Cortex of kidney (tissue), 1 donor: ENCODE measurements around the gene SHOX.
"Not testable (repeated sequence)": the region's sequence is repeated elsewhere in the genome, so short reads cannot be mapped to it uniquely, and the experiment has no call there.

Experiments
- DNase-seq: peaks from one replicate; lab custom pipeline; 2025; lab: John Stamatoyannopoulos, UW

Gene SHOX

DNA sequence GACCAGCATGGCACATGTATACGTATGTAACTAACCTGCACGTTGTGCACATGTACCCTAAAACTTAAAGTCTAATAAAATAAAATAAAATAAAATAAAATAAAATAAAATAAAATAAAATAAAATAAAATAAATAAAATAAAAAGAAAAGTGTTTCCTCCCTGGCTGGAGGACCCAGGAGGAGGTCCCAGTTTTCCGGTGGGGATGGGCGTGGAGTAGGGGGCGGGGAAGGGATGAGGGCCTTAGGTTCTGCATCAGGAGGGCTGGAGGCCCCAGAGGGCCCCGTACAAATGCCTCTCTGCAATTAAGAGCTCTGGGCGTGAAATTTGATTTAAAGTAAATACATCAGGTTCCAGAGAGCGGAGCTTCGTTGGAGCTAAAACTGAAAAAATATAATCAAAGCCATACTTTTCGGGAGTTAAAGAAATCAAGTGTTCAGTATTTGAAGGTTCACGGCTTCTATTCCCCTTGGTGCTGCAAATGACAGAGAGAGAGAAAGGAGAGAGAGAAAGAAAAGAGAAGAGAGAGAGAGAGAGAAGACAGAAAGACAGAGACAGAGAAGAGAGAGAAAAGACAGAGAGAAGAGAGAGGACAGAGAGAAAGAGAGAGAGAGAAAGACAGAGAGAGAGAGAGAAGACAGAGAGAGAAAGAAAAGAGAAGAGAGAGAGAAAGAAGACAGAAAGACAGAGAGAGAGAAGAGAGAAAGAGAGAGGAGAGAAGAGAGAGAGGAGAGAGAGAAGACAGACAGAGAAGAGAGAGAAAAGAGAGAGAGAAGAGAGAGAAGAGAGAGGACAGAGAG is 8.7 kb upstream of the SHOX start:
- DNase-seq = no peak

DNA sequence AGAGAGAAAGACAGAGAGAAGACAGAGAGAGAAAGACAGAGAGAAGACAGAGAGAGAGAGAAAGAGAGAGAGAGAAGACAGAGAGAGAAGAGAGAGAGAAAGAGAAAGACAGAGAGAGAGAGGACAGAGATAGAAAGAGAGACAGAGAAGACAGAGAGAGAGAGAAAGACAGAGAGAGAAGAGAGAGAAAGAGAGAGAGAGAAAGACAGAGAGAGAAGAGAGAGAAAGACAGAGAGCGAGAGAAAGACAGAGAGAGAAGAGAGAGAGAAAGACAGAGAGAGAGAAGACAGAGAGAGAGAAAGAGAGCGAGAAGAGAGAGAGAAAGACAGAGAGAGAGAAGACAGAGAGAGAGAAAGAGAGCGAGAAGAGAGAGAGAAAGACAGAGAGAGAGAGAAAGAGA is 7.8 kb upstream of the SHOX start:
- not testable (repeated sequence) for DNase-seq

DNA sequence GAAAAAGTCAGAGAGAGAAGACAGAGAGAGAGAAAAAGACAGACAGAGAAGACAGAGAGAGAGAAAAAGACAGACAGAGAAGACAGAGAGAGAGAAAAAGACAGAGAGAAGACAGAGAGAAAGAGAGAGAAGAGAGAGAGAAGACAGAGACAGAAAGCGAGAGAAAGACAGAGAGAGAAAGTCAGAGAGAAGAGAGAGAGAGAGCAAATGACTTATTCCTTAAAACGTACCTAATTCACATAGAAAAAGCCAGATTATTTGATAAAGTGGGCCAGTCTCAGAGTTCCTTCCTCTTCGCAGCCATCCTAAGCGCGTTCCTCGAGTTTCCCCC is 7.4 kb upstream of the SHOX start:
- DNase-seq = no peak

DNA sequence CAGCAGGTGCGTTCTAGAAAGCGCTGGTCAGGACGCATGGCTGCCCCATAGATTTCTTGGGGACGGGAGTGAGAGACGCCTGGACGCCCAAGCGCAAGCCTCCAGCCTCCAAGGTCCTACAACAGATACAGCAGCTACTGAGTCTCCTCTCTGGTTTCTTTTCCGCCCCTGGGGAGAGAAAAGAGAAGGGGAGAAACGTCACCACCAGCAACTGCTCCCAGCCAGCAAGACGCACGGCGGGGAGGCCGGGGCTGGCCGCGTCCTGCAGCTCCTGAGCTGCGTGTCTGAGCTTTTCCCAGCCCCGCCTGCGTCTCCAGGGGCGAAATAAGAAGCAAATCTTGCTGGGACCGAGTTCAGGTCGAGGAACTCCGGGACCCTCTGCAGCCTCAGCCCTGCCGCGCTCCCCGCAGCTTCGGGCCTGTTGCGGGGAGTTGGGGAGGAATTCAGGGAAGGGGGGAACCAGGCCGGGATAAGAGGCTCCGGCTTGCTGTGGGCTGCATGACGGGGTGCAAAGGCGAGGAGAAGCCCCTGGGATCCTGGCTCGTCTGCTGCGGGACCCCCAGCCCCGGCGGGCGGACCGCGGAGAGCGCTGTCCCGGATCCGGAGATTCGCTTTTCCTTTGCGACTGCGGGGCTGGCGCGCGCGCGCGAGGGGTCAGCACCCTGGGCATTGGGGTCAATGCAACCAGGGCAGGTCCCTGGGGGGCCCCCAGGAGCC is 6.8 kb upstream of the SHOX start:
- no peak for DNase-seq

DNA sequence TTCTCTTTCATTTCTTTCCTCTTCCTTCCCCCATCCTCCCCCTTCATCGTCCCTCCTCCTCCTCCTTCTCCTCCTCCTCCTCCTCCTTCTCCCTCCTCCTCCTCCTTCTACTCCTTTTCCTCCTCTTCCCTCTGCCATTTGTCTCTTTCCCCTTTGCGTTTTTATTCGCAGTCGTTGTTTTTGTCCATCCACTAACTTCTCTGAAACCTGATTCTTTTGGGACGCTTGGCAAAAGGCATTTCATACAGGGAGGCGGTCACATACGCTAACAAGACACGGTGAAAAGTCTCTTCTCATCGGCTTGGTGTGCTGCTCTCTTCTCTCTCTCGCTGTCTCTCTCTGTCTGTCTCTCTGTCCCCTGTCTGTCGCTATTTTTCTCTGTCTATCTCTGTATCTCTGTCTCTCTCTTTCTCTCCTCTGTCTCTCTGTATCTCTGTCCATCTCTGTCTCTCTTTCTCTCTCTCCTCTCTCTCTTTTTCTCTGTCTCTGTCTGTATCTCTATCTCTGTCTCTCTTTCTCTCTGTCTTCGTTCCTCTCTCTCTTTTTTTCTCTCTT is 5.4 kb upstream of the SHOX start:
- no peak for DNase-seq

DNA sequence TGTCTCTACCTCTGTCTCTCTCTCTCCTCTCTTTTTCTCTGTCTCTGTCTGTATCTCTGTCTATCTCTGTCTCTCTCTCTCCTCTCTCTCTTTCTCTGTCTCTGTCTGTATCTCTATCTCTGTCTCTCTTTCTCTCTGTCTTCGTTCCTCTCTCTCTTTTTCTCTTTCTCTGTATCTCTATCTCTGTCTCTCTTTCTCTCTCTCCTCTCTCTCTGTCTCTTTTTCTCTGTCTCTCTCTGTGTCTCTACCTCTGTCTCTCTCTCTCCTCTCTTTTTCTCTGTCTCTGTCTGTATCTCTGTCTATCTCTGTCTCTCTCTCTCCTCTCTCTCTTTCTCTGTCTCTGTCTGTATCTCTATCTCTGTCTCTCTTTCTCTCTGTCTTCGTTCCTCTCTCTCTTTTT is 4.5 kb upstream of the SHOX start:
- DNase-seq = not testable (repeated sequence)

DNA sequence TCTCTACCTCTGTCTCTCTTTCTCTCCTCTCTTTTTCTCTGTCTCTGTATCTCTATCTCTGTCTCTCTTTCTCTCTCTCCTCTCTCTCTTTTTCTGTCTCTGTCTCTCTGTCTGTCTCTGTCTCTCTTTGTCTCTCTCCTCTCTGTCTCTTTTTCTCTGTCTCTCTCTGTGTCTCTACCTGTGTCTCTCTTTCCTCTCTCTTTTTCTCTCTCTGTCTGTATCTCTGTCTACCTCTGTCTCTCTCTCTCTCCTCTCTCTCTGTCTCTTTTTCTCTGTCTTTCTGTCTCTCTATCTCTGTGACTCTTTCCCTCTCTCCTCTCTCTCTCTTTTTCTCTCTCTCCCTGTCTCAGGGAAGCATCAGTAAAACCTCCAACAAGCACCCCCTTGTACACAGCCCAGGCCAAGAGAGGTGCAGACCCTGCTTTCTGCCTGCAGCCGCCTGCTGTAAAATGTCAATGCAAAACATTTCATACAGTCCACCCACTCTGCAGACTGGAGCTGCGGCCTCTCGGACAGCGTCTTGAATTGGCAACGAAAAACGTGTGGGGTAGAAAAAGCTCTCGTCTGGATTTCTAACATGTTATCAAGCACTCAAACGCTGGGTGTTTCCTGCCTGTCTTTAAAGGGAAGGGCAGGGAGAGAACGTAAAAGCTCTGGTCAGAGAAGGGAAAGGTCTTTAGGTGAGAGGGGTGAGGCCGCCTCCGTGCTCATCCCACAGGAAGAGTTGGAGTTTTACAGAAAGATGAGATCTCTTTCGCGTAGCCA is 3.7 kb upstream of the SHOX start:
- DNase-seq = no peak

DNA sequence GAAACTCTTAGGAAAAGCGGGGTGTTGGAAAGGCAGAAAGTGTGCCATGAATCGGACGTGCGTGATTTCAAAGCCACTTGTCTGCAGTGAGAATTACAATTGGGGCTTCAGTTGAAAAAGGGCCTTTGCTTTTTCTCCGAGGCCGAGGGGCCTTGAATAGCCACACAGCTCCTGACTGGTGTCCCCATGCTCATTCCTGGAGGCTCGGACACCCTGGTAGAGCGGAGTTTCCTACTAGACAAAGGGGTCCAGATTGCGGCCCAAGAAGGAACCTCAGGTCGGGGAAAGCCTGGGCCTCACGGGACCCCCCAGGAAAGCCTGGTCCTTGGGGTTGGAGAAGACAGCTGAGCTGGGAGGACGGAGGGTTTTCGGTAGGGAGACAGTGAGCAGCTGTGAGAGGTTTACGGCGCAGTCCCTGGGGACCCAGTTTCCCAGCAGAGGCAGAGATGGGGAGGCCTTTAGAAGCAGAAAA is 3.0 kb upstream of the SHOX start:
- no peak for DNase-seq

DNA sequence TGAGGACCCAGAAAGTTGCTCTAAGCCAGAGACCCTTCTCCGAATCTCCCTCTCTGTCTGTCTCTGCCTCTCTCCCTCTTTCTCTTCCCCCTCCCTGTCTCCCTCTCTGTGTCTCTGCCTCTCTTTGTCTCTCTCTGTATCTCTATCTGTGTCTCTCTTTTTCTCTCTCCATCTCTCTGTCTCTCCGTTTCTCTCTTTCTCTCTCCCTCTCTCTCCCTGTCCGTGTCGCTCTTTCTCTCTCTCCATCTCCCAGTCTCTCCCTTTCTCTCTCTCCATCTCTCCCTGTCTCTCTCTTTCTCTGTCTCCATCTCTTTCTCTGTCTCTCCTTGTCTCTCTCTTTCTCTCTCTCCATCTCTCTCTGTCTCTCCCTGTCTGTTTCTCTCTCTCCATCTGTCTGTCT is 2.6 kb upstream of the SHOX start:
- no peak for DNase-seq

DNA sequence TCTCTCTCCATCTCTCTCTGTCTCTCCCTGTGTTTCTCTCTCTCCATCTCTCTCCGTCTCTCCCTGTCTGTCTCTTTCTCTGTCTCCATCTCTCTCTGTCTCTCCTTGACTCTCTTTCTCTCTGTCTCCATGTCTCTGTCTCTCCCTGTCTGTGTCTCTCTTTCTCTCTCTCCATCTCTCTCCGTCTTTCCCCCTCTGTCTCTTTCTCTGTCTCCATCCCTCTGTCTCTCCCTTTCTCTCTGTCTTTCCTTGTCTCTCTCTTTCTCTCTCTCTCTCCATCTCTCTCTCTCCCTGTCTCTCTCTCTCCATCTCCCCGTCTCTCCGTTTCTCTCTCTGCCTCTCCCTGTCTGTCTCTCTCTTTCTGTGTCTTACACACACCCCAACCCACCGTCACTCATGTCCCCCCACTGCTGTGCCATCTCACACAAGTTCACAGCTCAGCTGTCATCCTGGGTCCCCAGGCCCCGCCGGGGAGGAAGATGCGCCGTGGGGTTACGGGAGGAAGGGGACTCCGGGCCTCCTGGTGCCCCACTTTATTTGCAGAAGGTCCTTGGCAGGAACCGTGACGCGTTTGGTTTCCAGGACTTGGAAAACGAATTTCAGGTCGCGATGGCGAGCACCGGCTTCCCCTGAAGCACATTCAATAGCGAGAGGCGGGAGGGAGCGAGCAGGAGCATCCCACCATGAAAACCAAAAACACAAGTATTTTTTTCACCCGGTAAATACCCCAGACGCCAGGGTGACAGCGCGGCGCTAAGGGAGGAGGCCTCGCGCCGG is 1.2 kb upstream of the SHOX start:
- no peak for DNase-seq

DNA sequence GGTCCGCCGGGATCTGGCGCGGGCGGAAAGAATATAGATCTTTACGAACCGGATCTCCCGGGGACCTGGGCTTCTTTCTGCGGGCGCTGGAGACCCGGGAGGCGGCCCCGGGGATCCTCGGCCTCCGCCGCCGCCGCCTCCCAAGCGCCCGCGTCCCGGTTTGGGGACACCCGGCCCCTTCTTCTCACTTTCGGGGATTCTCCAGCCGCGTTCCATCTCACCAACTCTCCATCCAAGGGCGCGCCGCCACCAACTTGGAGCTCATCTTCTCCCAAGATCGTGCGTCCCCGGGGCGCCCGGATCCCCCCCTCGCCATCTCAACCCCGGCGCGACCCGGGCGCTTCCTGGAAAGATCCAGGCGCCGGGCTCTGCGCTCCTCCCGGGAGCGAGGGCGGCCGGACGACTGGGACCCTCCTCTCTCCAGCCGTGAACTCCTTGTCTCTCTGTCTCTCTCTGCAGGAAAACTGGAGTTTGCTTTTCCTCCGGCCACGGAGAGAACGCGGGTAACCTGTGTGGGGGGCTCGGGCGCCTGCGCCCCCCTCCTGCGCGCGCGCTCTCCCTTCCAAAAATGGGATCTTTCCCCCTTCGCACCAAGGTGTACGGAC is 482 bp upstream of the SHOX start:
- DNase-seq = no peak

DNA sequence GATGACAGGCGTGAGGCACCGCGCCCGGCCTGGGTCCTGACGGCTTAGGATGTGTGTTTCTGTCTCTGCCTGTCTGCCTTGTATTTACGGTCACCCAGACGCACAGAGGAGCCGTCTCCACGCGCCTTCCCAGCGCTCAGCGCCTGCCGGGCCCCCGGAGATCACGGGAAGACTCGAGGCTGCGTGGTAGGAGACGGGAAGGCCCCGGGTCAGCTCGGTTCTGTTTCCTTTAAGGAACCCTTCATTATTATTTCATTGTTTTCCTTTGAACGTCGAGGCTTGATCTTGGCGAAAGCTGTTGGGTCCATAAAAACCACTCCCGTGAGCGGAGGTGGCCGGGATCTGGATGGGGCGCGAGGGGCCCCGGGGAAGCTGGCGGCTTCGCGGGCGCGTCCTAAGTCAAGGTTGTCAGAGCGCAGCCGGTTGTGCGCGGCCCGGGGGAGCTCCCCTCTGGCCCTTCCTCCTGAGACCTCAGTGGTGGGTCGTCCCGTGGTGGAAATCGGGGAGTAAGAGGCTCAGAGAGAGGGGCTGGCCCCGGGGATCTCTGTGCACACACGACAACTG is 1.3 kb downstream of the SHOX start:
- no peak for DNase-seq

DNA sequence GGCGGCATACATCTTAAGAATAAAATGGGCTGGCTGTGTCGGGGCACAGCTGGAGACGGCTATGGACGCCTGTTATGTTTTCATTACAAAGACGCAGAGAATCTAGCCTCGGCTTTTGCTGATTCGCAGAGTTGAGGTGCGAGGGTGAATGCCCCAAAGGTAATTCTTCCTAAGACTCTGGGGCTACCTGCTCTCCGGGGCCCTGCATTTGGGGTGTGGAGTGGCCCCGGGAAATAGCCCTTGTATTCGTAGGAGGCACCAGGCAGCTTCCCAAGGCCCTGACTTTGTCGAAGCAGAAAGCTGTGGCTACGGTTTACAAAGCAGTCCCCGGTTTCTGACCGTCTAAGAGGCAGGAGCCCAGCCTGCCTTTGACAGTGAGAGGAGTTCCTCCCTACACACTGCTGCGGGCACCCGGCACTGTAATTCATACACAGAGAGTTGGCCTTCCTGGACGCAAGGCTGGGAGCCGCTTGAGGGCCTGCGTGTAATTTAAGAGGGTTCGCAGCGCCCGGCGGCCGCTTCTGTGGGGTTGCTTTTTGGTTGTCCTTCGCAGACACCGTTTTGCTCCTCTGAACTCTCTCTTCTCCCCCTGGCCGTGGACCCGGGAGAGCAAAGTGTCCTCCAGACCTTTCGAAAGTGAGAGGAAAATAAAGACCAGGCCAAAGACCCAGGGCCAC is 1.9 kb downstream of the SHOX start:
- no peak for DNase-seq

DNA sequence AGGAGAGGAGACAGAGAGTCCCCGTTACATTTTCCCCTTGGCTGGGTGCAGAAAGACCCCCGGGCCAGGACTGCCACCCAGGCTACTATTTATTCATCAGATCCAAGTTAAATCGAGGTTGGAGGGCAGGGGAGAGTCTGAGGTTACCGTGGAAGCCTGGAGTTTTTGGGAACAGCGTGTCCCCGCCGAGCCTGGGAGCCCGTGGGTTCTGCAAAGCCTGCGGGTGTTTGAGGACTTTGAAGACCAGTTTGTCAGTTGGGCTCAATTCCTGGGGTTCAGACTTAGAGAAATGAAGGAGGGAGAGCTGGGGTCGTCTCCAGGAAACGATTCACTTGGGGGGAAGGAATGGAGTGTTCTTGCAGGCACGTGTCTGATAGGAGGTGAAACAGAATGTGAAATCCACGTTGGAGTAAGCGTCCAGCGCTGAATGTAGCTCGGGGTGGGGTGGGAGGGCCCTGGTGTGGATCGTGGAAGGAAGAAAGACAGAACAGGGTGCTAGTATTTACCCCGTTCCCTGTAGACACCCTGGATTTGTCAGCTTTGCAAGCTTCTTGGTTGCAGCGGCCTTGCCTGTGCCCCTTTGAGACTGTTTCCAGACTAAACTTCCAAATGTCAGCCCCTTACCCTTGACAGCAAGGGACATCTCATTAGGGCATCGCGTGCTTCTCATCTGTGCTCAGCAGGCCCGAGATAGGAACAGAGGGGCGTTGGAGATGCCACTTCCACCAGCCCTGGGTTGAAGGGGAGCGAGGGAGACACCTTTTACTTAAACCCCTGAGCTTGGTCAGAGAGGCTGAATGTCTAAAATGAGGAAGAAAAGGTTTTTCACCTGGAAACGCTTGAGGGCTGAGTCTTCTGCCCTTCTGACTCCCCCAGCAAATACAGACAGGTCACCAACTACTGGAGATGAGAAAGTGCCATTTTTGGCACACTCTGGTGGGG is 2.7 kb downstream of the SHOX start:
- no peak for DNase-seq

DNA sequence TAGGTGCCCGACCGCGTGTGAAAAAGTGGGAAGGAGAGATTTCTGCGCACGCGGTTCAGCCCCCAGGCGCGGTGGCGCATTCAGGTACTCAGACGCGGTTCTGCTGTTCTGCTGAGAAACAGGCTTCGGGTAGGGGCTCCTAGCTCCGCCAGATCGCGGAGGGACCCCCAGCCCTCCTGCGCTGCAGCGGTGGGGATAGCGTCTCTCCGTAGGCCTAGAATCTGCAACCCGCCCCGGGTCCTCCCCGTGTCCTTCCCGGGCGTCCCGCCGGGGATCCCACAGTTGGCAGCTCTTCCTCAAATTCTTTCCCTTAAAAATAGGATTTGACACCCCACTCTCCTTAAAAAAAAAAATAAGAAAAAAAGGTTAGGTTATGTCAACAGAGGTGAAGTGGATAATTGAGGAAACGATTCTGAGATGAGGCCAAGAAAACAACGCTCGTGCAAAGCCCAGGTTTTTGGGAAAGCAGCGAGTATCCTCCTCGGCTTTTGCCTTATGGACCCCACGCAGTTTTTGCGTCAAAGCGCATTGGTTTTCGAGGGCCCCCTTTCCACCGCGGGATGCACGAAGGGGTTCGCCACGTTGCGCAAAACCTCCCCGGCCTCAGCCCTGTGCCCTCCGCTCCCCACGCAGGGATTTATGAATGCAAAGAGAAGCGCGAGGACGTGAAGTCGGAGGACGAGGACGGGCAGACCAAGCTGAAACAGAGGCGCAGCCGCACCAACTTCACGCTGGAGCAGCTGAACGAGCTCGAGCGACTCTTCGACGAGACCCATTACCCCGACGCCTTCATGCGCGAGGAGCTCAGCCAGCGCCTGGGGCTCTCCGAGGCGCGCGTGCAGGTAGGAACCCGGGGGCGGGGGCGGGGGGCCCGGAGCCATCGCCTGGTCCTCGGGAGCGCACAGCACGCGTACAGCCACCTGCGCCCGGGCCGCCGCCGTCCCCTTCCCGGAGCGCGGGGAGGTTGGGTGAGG is 3.7 kb downstream of the SHOX start:
- no peak for DNase-seq

DNA sequence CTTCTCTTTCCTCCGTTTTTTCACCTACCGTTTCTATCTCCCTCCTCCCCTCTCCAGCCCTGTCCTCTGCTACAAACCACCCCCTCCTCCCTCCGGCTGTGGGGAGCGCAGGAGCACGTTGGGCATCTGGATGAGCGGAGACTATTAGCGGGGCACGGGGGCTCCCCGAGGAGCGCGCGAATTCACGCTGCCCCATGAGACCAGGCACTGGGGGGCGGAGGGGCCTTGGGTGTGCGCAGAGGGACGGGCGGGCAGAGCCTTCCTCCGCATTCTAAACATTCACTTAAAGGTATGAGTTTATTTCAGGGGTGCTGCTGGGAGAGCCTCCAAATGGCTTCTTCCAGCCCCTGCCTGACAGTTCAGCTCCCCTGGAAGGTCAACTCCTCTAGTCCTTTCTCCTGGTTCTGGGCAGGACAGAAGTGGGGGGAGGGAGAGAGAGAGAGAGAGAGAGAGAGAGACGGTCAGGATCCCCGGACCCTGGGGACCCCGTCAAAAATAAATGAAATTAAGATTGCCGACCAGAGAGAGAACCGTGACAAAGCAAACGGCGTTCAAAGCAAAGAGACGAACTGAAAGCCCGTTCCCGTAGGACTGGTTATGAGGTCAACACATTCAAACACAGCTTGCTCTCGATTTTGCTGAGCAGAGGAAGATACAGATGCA is 5.0 kb downstream of the SHOX start:
- DNase-seq = no peak

DNA sequence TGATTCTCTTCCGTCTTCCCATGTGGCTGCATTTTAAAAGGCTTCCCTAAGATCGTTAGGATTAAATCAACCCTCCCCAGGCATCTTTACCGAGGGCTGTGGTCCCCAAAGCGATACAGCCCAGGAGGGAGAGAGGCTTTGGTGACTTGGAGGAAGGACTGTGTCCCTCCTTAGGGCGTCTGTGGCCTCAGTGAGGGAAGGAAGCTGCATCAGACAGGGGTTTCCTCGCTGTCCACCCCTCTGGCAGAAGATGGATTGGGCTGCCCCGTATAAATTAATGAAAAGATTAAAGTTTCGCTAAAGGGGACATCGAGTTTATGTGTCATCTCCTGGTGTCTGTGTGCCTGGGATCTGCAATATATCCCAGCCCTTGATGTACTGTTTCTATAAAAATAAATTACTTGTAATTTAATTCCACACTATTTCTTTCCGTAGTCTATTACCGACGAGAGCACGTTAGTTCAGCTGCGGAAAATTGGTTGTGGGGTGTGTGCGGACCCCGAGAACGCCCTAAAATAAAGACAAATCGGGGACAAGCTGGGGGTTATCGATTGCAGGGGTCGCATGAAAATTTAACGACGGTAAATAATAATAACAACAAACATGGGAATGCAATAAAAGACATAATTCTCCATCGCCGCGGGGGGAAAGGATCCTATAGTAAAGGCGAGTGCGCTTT is 6.5 kb downstream of the SHOX start:
- no peak for DNase-seq
